Stimulated activated CD4-positive, alpha-beta T cell treated with anti-CD3 and anti-CD28 coated beads, Interleukin-1b, Interleukin-23, amount 100 ng/mL, for 24 hours (primary cell): ENCODE data around the gene EIF2B5.
"Not testable (repeated sequence)": the region's sequence is repeated elsewhere in the genome, so short reads cannot be mapped to it uniquely, and the experiment has no call there.

Source experiments
- DNase-seq, 4 experiments: peaks; one replicate each; pipeline ENCODE4 v3.0.0-alpha.2; 2020; ENCODE audit warnings: low read depth in 4 of 4, low spot score in 1 of 4

EIF2B5 gene

GRCh38 chr3:184135149-184135910, at the start of gene EIF2B5:
Gene EIF2B5 (plus strand): TSS chr3:184135358. CDS start chr3:184135386, 28 bp downstream.
- peak; percentile 64 to 83 (median 76) for DNase-seq

- DNase-seq = no peak
Measured at GRCh38 chr3:184085389-184085852, 49.7 kb upstream of the EIF2B5 start.

GRCh38 chr3:184092199-184092598, 43.0 kb upstream of the EIF2B5 start:
- DNase-seq = no peak

GRCh38 chr3:184096811-184097383, 38.3 kb upstream of the EIF2B5 start, which contains the start of gene HTR3E:
Gene HTR3E (plus strand): TSS chr3:184097064. CDS start chr3:184097530, 466 bp downstream.
- DNase-seq = no peak

GRCh38 chr3:184097556-184097955, 37.6 kb upstream of the EIF2B5 start:
- no peak for DNase-seq

- no peak for DNase-seq
Measured at GRCh38 chr3:184099806-184100686, 35.1 kb upstream of the EIF2B5 start.

GRCh38 chr3:184110316-184110725, 24.8 kb upstream of the EIF2B5 start:
- DNase-seq = no peak

GRCh38 chr3:184116017-184116416, 19.1 kb upstream of the EIF2B5 start:
- no peak for DNase-seq

GRCh38 chr3:184117636-184118035, 17.5 kb upstream of the EIF2B5 start:
- no peak for DNase-seq

GRCh38 chr3:184121031-184121430, 14.1 kb upstream of the EIF2B5 start:
- DNase-seq = not testable (repeated sequence)

- no peak for DNase-seq
Measured at GRCh38 chr3:184126006-184126405, 9.2 kb upstream of the EIF2B5 start.

- DNase-seq = no peak
Measured at GRCh38 chr3:184129012-184129411, 6.1 kb upstream of the EIF2B5 start.

GRCh38 chr3:184132945-184133344, 2.2 kb upstream of the EIF2B5 start:
- no peak for DNase-seq

- DNase-seq = peak in 1 of 4 experiments; percentile 62
Measured at GRCh38 chr3:184133840-184134745, 1.1 kb upstream of the EIF2B5 start.

- no peak for DNase-seq
Measured at GRCh38 chr3:184134746-184135148, 411 bp upstream of the EIF2B5 start.

GRCh38 chr3:184135911-184136260, 728 bp downstream of the EIF2B5 start:
- DNase-seq = no peak

- DNase-seq = no peak
Measured at GRCh38 chr3:184140436-184140835, 5.3 kb downstream of the EIF2B5 start.

- no peak for DNase-seq
Measured at GRCh38 chr3:184142199-184142598, 7.0 kb downstream of the EIF2B5 start.

GRCh38 chr3:184143327-184143726, 8.2 kb downstream of the EIF2B5 start:
- no peak for DNase-seq

GRCh38 chr3:184144505-184144904, 9.3 kb downstream of the EIF2B5 start:
- DNase-seq = no peak

- no peak for DNase-seq
Measured at GRCh38 chr3:184145111-184145524, 10.0 kb downstream of the EIF2B5 start.
